Left ventricle myocardium inferior (tissue), 1 donor: ENCODE results near the gene CHL1. TPM values are rescaled to one million over a fixed set of nuclear protein-coding genes. Genes with fewer than 3 reads are reported as not detected.

Source experiments
- DNase-seq: peaks from one replicate; pipeline ENCODE4 v3.0.0-alpha.2; 2020
- H3K27ac ChIP-seq: fragments of 200-600 bp; replicated peaks from 2 replicates; pipeline ENCODE4 v1.8.0; 2021
- H3K27me3 ChIP-seq: fragments of 200-600 bp; 2 replicates; pipeline ENCODE4 v1.8.0; 2021; ENCODE audit warnings: low read depth
- H3K36me3 ChIP-seq: fragments of 200-600 bp; 2 replicates; pipeline ENCODE4 v1.8.0; 2021
- H3K4me1 ChIP-seq: fragments of 200-600 bp; 2 replicates; pipeline ENCODE4 v1.8.0; 2021
- H3K4me3 ChIP-seq: fragments of 200-600 bp; 2 replicates; pipeline ENCODE4 v1.8.0; 2021; ENCODE audit warnings: mild to moderate bottlenecking, moderate library complexity
- H3K9me3 ChIP-seq: fragments of 200-600 bp; replicated peaks from 2 replicates; pipeline ENCODE4 v1.8.0; 2021
- CTCF ChIP-seq: fragments of 200-600 bp; IDR thresholded peaks from 2 replicates; pipeline ENCODE4 v1.8.0; 2021; ENCODE audit warnings: antibody characterized with exemption, mild to moderate bottlenecking, borderline replicate concordance
- intact Hi-C: fragments of 100-400 bp; cut with micrococcal nuclease; formaldehyde crosslinking; loops from one replicate; pipeline ENCODE4 v1.11.0; 2022
- total RNA-seq: library from RNA; stranded (reverse); fragmentation: NEBNext Ultra II Directional; extraction: Animal tissue kit (Norgen Biotek cat#: 25700); gene quantifications from one replicate; pipeline ENCODE4 v1.2.1, GENCODE V29; 2021
- donor health status: DM: no; HTN: yes; CAD: no; lungs with severe emphysema.

The CHL1 gene
- total RNA-seq, 1 donor from 2014 or later = 8.8 TPM

- H3K36me3 ChIP-seq = no peaks in the 10 kb centered on the region
- peaks cover 15% of the 10 kb centered on the region for H3K27me3 ChIP-seq
- DNase-seq = no peak
- H3K4me3 ChIP-seq = peak overlapping the region; percentile 6
- H3K27ac ChIP-seq = no peak overlapping the region
- no peaks in the 10 kb centered on the region for H3K9me3 ChIP-seq
- intact Hi-C loops = no loop called here
- TF ChIP-seq CTCF = no peak
- H3K4me1 ChIP-seq = no peaks in the 10 kb centered on the region
Observed at GRCh38 chr3:458124-458523, 261.6 kb downstream of the CHL1 start.

- intact Hi-C loops = no loop called here
- DNase-seq = no peak
Observed at GRCh38 chr3:458653-459310, 262.2 kb downstream of the CHL1 start.

More at GRCh38 chr3:458653-459310, 262.2 kb downstream of the CHL1 start:
- H3K27ac ChIP-seq = no peak overlapping the region
- TF ChIP-seq CTCF = no peak
- no peak overlapping the region for H3K4me3 ChIP-seq
- no peaks in the 10 kb centered on the region for H3K4me1 ChIP-seq
- peaks cover 15% of the 10 kb centered on the region for H3K27me3 ChIP-seq
- no peaks in the 10 kb centered on the region for H3K36me3 ChIP-seq
- H3K9me3 ChIP-seq = no peaks in the 10 kb centered on the region
